ENCODE results near the gene CMIP.

DNA sequence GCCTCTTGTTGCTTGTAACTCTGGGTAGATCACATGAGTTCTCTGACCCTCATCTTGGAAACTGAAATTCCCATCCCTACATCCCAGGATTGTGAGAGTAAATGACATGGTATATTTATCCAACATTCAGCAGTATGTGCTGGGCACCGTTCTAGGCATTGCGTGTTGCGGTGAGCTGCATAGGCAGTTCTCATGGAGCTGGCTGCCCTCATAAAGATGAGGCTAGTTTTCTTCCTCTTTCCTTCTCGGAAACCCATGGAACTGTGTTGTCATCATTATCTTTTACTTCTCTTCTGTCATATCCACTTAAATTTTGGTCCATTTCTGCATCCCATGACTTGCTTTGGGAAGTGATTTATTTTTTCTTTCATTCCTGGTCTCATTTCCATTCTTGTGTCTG lies 17.2 kb downstream of the CMIP start:
- no peak for TF ChIP-seq POLR2A (IDR thresholded peaks at IDR 0.05)
- TF ChIP-seq, protein P1, sequence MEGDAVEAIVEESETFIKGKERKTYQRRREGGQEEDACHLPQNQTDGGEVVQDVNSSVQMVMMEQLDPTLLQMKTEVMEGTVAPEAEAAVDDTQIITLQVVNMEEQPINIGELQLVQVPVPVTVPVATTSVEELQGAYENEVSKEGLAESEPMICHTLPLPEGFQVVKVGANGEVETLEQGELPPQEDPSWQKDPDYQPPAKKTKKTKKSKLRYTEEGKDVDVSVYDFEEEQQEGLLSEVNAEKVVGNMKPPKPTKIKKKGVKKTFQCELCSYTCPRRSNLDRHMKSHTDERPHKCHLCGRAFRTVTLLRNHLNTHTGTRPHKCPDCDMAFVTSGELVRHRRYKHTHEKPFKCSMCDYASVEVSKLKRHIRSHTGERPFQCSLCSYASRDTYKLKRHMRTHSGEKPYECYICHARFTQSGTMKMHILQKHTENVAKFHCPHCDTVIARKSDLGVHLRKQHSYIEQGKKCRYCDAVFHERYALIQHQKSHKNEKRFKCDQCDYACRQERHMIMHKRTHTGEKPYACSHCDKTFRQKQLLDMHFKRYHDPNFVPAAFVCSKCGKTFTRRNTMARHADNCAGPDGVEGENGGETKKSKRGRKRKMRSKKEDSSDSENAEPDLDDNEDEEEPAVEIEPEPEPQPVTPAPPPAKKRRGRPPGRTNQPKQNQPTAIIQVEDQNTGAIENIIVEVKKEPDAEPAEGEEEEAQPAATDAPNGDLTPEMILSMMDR (IDR thresholded peaks at IDR 0.05) = no peak

Measured in right lobe of liver (tissue), 4 donors.